ENCODE results near the gene STK4. TPM values are rescaled to one million over a fixed set of nuclear protein-coding genes. Genes with fewer than 3 reads are reported as not detected.

Gene STK4
- total RNA-seq, 1 donor from 2014 or later, result 245 TPM

DNA sequence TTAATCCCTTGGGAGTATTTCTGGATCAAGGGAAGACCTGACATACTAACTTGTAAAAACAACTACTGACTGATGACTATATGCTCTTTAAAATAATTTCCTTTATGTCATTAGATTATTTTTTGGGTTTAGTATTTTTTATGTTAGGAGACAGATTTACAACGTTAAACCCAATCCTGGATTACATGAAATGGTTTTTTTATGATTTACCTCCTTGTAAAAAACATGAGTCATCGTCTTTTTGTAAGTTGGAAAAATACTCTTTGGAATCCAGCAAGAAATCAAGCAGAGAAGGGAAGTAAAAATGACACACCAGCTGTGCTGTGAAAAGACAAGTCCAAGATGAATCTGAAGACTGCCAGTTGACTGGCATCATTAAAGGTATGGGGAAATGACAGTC lies 6.7 kb downstream of the STK4 start:
- Mint-ChIP-seq H3K4me1 (peaks cover 84% of the 10 kb centered on the region), H3K36me3 (ENCODE audit: low read depth) (peaks cover 79% of the 10 kb centered on the region), H3K9me3 (no peaks in the 10 kb centered on the region), H3K27ac (peak overlapping the region; percentile 70), H3K27me3 (no peaks in the 10 kb centered on the region), H3K4me3 (no peak overlapping the region)
- no peak for DNase-seq
- ChIA-PET CTCF (no interaction called here), POLR2A (interaction anchor here (1.1 kb wide), 1 partner anchor 13 kb away, joined by 3 read pairs; the partner anchor contains the start of gene TOMM34)
- intact Hi-C loops (cut with micrococcal nuclease), result no loop called here
- ATAC-seq (ENCODE audit: low read depth), result no peak
- TF ChIP-seq, protein P1, sequence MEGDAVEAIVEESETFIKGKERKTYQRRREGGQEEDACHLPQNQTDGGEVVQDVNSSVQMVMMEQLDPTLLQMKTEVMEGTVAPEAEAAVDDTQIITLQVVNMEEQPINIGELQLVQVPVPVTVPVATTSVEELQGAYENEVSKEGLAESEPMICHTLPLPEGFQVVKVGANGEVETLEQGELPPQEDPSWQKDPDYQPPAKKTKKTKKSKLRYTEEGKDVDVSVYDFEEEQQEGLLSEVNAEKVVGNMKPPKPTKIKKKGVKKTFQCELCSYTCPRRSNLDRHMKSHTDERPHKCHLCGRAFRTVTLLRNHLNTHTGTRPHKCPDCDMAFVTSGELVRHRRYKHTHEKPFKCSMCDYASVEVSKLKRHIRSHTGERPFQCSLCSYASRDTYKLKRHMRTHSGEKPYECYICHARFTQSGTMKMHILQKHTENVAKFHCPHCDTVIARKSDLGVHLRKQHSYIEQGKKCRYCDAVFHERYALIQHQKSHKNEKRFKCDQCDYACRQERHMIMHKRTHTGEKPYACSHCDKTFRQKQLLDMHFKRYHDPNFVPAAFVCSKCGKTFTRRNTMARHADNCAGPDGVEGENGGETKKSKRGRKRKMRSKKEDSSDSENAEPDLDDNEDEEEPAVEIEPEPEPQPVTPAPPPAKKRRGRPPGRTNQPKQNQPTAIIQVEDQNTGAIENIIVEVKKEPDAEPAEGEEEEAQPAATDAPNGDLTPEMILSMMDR (IDR thresholded peaks at IDR 0.05), result no peak

DNA sequence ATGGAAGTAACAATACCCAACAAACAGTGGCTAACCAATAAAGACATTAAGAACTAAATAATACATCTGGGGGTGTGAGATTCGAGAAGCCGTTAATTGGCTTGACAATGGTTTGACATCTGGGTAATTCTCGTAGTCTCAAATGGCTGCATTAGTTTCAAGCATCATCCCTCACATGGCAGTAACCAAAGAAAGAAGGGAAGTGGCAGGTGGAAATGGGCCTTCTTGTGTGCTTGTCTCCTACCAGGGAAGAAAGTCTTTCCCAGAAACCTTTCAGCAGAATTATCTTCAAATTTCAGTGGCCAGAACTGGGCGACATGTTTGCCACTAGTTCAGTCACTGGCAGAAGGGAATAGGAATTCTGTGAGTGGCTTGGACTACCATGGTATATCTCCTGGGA lies 10.4 kb downstream of the STK4 start:
- ATAC-seq (ENCODE audit: low read depth), result no peak
- ChIA-PET POLR2A (interaction anchor here (4.3 to 9.3 kb wide), 2 partner anchors 9 to 17 kb away, joined by 28 to 153 read pairs; partner anchors contain the start of genes STK4 and TOMM34), CTCF (no interaction called here)
- TF ChIP-seq, protein P1 (IDR thresholded peaks at IDR 0.05), result no peak
- peaks cover 91% of the 10 kb centered on the region for H3K36me3 Mint-ChIP-seq (ENCODE audit: low read depth)
- H3K27me3 Mint-ChIP-seq, result no peaks in the 10 kb centered on the region
- no peak for DNase-seq
- H3K4me1 Mint-ChIP-seq, result peaks cover 84% of the 10 kb centered on the region
- intact Hi-C loops (cut with micrococcal nuclease), result no loop called here
- no peak overlapping the region for H3K4me3 Mint-ChIP-seq
- peak overlapping the region; percentile 79 for H3K27ac Mint-ChIP-seq
- no peaks in the 10 kb centered on the region for H3K9me3 Mint-ChIP-seq

DNA sequence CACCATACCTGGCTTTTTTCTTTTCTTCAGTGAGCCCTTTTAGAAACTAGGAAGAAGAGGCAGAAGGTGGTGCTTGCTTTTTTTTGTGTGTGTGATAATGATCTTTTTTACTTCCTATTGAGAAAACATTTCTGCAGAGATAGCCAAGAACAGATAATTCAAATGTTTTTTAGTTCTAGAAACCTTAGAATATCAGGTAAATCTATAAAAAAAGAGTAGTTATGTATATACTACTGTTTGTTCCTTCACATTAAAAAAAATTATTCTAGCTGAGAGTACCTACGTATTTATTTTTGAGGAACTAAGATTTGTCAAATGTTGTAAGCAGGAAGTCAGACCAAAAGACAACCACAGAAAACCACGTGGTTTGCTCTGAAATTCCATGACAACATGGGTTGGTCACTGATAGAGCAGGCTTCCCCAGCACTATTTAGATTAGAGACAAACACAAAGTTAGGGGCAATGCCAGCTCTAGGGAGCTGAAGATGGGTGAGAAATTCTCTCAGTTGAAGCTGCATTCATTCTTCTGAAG lies 12.8 kb downstream of the STK4 start:
- Mint-ChIP-seq H3K27ac (peak overlapping the region; percentile 97), H3K4me3 (peak overlapping the region; percentile 59), H3K4me1 (peaks cover 79% of the 10 kb centered on the region), H3K27me3 (no peaks in the 10 kb centered on the region), H3K9me3 (no peaks in the 10 kb centered on the region), H3K36me3 (ENCODE audit: low read depth) (peaks cover 89% of the 10 kb centered on the region)
- intact Hi-C loops (cut with micrococcal nuclease), result loop anchor here (1.0 kb wide), 4 partner anchors 9 to 19 kb away; partner anchors contain the start of genes STK4 and TOMM34
- ChIA-PET POLR2A (interaction anchor here (0.6 to 9.3 kb wide), 9 partner anchors 8 to 860 kb away, joined by 3 to 153 read pairs (median 3); partner anchors contain the start of genes STK4, TOMM34 and YWHAB), CTCF (interaction anchor here (0.8 to 2.9 kb wide), 3 partner anchors 13 to 32 kb away, joined by 3 to 20 read pairs (median 6); partner anchors contain the start of genes STK4 and TOMM34)
- TF ChIP-seq, protein P1 (IDR thresholded peaks at IDR 0.05), result no peak
- DNase-seq, result no peak
- ATAC-seq (ENCODE audit: low read depth), result peak; percentile 91

DNA sequence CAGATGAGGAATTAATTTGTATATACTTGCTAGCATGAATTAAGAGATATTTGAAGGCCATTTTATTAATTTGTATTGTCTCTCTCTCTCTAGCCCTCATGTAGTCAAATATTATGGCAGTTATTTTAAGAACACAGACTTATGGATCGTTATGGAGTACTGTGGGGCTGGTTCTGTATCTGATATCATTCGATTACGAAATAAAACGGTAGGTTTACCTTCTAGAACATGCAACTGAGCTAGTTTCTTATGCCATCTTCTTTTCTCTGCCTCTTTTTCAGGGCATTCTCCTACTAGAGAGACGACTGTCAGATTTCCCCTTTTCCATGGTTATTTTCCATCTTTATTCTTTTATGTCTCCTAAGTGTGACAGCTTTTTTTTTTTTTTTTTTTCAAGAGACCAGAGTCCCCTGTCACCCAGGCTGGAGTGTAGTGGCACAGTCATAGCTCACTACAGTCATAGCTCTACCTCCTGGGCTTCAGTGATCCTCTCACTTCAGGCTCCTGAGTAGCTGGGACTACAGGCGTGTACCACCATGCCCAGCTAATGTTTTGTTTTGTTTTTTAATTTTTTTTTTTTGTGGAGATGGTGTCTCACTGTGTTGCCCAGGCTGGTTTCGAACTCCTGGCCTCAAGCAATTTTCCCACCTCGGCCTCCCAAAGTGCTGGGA lies 15.6 kb downstream of the STK4 start:
- POLR2A ChIA-PET, result interaction anchor here (0.7 to 9.3 kb wide), 3 partner anchors 15 to 467 kb away, joined by 6 to 153 read pairs (median 9); partner anchors contain the start of genes STK4 and TOMM34
- intact Hi-C loops (cut with micrococcal nuclease), result no loop called here
- Mint-ChIP-seq H3K36me3 (ENCODE audit: low read depth) (peaks cover 86% of the 10 kb centered on the region), H3K27me3 (no peaks in the 10 kb centered on the region), H3K27ac (peak overlapping the region; percentile 77), H3K4me1 (peaks cover 76% of the 10 kb centered on the region), H3K9me3 (no peaks in the 10 kb centered on the region), H3K4me3 (no peak overlapping the region)
- DNase-seq (no peak), ATAC-seq (ENCODE audit: low read depth) (no peak)
- TF ChIP-seq, protein P1 (IDR thresholded peaks at IDR 0.05), result no peak
- CTCF ChIA-PET, result no interaction called here

DNA sequence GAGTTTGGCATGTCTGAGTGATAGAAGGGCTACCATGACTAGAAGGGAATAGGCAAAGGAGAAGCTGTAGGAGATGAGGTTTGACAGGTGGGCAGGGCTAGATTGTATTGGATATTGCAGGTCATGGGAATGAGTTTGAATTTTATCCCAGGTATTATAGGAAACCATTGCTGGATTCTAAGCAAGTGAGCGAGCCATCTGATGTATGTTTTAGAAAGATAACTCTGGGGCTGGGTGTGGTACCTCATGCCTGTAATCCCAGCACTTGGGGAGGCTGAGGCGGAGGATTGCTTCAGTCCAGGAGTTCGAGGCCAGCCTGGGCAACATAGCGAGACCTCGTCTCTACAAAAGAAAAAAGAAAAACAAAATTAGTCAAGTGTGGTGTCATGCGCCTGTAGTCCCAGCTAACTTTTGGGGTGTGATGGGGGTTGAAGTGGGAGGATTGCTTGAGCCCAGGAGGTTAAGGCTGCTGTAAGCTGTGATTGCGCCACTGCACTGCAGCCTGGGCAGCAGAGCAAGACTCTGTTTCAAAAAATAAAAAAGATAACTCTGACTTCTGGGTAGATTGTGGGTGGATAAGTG lies 16.9 kb downstream of the STK4 start:
- no peak for DNase-seq
- H3K36me3 Mint-ChIP-seq (ENCODE audit: low read depth), result peaks cover 85% of the 10 kb centered on the region
- intact Hi-C loops (cut with micrococcal nuclease), result no loop called here
- POLR2A ChIA-PET, result interaction anchor here (0.8 to 9.3 kb wide), 2 partner anchors 16 to 24 kb away, joined by 3 to 153 read pairs; partner anchors contain the start of gene STK4
- CTCF ChIA-PET, result no interaction called here
- no peak overlapping the region for H3K4me3 Mint-ChIP-seq
- peak overlapping the region; percentile 30 for H3K27ac Mint-ChIP-seq
- no peaks in the 10 kb centered on the region for H3K27me3 Mint-ChIP-seq
- no peak for ATAC-seq (ENCODE audit: low read depth)
- TF ChIP-seq, protein P1 (IDR thresholded peaks at IDR 0.05), result no peak
- H3K9me3 Mint-ChIP-seq, result no peaks in the 10 kb centered on the region
- peaks cover 69% of the 10 kb centered on the region for H3K4me1 Mint-ChIP-seq

All from activated B cell treated with CpG ODN at 0.5 μM for 24 hours (primary cell).